Activated T-cell treated with anti-CD3 and anti-CD28 coated beads for 4 hours (primary cell): Measurements from ENCODE around the gene TMOD1.
"Not testable (repeated sequence)": the region's sequence is repeated elsewhere in the genome, so short reads cannot be mapped to it uniquely, and the experiment has no call there.

ENCODE experiments used
- DNase-seq: peaks from one replicate; pipeline ENCODE4 v3.0.0-alpha.2; 2020

TMOD1 gene

DNA sequence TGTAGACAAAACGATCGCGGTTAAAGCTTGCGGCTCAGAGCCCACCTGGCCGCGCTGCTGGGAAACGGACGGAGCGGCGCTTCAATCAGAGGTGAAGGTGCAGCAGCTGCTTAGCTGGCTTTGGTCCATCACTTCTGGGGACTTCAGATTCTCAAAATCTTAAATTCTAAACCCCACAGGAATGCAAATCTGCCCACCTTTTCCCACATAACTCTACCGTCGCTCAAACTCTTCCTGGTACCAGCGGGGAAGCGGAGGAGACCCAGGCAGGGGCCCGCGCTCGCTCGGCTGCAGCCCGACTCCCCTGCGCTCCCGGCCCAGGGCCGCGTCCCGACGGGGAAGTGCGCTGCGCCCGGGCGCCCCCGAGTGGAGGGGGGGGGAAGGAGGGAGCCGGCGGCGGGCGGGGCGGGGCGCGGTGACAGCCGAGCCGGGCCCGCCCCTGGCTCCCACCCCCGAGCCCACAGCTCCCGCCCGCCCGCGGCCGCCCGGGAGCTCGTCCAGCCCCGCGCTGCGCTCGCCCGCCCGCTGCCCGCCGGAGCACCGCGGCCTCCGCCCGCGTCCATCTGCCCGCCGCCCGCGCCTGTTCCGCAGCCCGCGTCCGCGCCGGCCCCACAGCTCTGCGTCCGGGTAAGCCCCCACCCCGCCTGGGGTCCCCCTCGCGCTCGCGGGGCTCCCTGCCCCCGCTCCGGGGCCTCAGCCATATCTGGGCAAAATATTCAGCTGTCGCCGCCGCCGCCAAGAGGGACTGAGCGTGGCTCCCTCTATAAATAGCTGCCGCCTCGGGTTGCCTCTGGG is at the start of gene TMOD1:
Gene TMOD1, plus strand, starts transcription at position 490 of the 795 bp plus-strand sequence. CDS start 22,523 bp downstream, outside the sequence.
- peak; percentile 13 for DNase-seq

DNA sequence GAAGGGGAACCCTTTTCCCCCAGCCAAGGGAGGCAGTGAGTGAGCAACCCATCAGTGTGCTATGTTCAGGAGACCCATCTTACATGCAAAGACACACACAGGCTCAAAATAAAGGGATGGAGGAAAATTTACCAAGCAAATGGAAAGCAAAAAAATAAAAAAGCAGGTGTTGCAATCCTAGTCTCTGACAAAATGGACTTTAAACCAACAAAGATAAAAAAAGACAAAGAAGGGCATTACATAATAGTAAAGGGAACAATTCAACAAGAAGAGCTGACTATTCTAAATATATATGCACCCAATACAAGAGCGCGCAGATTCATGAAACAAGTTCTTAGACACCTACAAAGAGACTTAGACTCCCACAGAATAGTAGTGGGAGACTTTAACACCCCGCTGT is 47.9 kb upstream of the TMOD1 start:
- not testable (repeated sequence) for DNase-seq

DNA sequence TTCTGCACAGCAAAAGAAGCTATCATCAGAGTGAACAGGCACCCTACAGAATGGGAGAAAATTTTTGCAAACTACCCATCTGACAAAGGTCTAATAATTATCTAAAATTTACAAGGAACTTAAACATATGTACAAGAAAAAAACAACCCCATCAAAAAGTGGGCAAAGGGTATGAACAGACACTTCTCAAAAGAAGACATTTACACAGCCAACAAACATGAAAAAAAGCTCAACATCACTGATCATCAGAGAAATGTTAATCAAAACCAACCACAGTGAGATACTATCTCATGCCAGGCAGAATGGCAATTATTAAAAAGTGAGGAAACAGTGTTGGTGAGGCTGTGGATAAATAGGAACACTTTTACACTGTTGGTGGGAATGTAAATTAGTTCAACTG is 44.6 kb upstream of the TMOD1 start:
- DNase-seq, result not testable (repeated sequence)

DNA sequence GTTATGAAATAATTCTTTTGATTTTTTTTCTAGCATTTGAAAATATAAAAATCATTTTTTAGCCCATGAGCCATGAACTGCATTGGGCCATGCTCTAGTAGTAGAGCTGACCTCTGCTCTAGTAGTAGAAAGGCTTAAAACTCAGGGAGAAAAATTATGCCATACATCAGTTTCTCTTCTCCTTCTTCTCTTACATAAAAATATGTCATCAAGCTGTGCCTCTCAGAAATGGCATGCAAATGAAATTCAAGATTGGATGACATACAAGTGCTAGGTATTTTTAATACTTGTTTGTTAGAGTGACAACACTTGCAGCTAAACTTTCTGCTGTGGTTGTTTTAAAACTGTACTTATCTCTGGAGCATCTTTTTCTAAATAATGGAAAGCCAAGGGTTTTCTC is 42.1 kb upstream of the TMOD1 start:
- DNase-seq, result no peak

DNA sequence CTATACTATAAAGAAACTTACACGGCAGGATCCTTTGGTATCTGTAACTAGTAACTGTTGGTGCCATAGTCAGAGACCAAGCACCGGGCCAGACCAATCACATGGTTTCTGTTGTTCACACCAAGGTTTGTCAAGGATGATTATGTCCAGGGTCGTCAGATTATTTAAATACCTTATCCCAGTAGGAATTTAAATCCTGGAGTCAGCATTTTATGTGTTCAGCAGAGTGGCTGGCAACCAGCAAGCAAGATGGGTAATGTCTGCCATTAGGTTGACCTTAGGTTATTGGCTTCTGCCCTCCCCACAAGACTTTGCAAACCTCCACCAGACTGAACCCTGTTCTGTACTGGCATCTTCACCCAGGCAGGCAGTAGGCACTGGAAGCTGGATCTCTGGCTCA is 39.3 kb upstream of the TMOD1 start:
- no peak for DNase-seq

DNA sequence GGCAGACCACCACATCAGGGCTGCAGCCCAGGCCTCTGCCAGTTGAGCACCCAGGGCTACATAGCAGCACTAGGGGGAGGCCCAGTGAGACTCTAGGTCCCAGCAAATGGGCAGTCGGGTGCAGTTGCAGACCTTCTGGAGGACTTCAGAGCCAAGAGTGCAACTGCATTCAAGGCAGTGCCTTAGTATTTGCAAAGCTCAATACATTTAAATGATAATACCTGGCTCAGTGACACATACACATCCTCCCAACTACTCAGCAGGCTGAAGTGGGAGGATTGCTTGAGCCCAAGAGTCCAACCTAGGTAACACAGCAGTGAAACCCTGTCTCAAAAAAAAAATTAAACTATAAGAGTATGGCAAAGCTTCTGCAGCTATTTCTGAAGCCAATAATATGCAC is 38.6 kb upstream of the TMOD1 start:
- no peak for DNase-seq

DNA sequence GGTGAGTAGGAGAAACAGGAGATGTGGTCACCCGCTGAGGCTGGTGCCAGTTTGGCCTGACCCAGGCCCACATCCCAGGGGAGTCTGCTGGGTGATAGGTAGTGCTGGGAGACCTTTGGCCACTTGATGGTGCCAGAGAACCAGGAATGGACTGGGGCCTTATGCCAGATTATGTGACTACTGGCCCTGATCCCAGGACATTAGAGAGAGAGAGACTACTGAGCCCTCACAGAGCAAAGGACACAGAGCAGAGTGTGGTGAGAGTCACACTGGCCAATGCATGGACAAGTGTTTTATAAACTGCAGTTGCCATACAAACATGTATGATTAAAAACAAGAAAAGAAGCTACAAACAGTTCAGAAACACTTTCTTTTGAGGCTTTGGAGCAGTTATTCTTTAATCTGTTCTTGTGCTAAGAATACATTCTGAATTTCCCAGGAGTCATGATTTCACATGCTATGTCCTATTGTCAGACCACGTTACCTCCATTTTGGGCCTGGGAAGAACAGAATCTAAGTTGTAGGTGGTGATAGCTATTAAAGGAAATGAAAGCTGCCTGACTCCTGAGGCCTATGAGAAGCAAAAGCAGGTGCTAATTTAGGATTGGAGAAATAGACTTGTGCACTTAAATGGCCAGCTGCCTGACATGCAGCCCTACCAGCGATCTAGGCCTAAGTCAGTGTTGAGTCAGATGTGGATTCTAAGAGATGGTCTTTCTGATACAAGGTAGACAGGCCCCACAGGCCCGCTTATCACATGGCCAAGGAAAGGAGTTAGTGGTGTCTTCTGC is 32.6 kb upstream of the TMOD1 start:
- DNase-seq, result peak; percentile 1

DNA sequence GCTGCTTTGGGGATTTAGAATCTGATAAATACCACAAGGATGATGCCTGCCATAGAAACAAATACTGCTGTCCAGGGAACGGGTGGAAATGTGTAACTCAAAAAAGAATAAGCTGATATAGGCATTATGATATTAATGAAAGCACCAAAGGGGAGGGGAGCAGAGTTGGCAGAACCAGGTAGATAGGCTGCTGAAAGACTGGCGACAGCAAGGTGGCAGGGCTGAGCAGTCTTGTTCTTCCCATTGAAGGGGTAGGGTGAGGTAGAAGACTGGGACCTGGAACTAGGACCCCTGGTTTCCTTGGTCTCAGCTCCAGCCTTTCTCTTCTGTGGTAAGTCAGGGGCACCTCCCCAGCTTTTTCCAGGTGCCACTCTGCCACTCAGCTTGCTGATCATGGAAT is 31.4 kb upstream of the TMOD1 start:
- no peak for DNase-seq

DNA sequence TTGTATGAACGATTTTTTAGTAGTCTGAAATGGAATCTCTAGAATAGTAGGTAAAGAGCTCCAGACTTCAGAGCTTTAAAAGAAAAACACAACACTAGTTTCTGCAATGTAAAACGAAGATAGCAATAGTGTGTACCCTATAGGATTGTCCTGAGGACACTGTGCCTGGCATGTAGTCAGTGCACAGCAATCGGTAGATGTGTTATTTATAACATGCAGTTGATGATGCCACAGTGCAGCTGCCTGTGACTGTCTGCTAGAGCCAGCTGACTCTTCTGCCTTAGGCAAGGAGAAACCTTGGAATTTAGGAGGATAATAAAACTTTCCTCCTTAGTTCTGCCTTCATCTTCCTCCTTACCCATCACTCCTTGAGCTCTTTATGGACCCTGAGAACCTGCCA is 27.7 kb upstream of the TMOD1 start:
- DNase-seq, result no peak

DNA sequence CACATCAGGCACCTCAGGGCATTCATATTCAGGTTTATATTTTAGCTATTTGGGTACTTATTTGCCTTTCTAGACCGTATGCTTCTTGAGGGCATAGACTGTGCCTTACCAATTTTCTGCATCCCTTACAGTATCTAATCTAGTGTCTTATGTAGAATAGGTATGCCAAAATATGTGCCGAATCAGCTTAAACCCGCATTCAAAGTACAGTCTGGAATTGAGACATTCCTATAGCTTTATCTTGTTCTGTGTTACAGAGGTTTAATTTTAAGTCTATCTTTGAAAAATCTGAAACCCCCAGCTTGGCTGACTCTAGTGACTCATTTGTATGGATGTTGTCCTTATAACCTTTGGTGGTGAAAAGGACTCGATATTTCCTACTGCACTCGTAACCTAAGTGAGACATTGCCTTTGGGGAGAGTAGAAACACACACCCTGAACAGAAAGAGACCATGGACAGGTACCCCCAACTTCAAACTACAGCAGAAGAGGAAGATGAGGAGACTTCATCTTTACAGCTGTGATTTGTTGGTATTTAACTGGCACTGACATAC is 27.0 kb upstream of the TMOD1 start:
- DNase-seq, result no peak

DNA sequence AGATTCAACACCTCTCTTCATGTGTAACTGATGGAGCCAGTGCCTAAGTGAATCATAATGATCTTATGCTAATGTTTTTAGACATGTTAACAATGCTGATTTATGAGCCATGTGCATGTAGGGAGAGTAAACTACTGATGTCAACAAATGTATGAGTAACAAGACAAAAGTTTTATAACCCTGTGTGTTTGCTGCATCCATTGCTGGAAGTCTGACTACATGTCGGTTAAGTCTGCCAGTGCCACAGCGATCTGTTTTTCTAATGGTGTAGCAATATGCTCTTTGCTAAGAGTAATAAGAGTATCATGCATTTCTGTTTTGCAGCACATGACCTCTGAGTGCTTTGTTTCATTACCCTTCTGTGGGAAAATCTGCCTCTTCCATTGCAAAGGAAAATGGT is 26.4 kb upstream of the TMOD1 start:
- no peak for DNase-seq

DNA sequence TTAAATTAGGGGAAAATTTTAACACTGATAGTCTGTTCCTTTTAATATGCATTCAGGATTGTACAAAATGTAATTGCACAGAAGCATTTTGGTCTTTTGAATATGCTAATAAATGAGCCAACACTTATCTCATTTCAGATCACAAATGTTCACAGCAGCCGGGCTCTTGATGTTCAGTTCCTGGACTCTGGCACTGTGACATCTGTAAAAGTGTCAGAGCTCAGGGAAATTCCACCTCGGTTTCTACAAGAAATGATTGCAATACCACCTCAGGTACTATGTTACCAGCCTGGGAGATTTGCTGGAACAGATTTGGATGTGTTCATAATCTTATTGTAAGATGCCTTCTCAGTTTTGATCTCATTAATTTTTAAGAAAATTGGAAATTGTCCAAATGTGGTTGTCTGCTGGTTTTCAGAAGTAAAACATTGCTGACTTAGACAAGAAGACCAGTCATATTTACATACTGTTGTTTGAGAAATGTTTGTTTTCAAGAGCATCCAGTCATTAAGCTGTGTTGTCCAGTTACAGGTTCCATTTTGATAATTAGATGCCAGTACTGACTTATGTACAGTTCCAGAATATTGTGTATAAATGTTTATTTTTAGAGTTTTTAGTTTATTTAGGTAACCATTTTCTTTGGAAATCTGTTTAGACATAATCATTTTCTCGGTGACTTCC is 23.0 kb upstream of the TMOD1 start:
- DNase-seq, result no peak

DNA sequence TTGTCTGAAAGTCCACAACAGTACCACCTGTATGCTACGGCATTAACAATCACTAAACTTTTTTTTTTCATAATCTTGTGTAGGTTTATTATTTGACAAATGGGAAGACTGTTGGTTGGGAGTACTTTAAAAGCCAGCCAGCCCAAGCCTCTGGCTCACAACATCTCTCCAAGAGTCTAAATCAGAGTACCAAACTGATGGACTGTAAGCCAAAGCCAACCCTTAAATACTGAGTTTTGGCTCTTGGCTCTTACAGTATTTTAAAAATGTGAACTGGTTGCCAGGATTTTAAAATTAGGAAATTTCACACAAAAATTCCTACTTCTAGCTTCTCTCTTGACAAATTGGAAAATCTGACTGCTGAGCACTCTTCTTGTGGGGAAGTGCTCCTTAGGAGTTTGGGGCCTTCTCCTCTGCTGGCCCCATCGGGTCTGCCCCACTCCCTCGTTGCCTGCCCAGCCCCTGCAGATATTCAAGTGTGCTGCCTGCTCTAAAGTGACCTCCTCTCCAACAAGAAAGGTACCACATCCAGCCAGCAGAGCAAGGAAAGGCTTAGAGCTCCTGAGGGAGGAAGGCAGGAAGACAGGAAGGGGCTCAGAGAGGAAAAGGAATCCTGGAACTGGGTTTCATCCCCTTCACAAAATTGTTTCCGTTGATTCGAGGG is 21.8 kb upstream of the TMOD1 start:
- DNase-seq, result no peak

DNA sequence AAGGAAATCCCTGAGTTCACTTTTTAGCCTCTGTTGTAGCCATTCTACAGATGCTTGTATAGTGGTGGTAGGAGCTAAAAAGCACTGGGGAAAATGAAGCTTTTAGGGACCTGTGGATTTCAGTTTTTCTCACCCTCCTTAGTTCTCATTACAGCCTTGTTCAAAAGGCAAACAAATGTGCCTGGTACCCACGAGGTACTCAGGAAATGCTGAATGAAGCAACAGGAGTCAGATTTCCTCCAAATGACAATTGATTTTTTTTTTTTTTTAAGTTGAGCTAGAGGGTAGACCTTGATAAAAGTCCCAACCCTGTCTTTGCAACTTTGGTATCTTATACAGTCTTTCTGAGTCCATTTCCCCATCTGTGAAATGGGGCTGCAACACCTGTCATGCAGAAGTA is 21.3 kb upstream of the TMOD1 start:
- DNase-seq, result no peak

DNA sequence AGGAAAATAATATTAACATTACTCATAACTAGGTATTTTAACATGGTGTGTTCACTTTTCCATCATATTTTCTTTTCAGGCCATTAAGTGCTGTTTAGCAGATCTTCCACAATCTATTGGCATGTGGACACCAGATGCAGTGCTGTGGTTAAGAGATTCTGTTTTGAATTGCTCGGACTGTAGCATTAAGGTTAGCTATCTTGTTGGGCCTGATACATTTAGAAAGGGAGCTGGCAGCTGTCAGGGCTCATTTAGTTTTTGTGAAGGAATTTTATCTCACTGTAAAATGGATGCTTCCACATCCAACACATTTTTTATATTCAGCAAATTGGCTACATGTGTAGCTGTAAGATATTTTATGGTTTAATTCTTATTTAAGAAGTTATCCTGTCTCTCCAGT is 20.7 kb upstream of the TMOD1 start:
- no peak for DNase-seq

DNA sequence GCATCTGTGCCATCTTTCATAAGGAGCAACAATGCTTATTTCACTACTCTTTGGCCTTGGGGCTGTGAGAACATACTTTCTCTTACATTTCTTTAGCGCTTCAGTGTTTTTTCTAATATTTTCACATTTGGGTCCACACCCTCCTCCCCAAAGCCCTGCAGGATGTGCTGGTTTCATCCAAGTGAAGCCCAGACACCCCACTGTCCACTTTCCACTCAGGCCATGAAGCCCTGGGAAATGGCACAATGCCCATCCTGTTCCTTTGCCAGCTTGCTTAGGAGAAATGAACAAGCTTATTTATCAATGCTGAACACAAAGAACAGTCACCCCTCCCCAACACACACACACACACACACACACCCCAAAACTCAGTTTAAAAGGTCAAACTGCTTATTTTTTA is 17.3 kb upstream of the TMOD1 start:
- DNase-seq, result no peak

DNA sequence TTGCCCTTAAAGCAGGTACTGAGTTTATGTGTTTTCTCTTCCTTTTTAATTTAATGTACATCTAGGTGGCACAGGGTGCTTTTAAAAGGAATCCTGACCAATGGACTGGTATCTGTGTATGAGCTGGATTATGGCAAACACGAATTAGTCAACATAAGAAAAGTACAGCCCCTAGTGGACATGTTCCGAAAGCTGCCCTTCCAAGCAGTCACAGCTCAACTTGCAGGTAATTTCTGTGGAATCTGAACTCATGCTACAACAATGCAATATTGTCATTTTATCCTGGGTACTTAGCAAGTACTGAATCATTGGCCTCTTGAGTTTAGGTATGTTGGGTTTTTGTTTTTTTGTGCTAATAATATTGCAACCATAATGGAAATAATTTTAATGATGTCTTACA is 14.4 kb upstream of the TMOD1 start:
- DNase-seq, result no peak

DNA sequence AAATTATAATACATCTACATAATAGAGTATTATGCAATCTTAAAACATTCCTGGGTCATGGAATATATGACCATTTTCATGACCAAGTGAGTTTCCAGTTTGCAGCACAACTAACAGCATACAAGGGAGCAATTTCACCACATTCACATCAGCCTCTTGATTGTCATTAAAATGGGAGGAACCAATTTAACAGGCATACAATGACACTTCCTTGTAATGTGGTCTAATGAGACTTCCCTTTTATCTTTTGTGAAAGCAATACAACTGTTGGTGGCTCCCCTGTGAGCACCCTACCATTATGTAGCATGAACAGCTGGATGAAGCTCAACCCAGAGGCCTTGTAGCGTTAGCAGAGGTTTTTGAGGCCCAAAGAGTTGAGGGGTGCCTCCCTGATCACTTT is 13.6 kb upstream of the TMOD1 start:
- DNase-seq, result no peak

DNA sequence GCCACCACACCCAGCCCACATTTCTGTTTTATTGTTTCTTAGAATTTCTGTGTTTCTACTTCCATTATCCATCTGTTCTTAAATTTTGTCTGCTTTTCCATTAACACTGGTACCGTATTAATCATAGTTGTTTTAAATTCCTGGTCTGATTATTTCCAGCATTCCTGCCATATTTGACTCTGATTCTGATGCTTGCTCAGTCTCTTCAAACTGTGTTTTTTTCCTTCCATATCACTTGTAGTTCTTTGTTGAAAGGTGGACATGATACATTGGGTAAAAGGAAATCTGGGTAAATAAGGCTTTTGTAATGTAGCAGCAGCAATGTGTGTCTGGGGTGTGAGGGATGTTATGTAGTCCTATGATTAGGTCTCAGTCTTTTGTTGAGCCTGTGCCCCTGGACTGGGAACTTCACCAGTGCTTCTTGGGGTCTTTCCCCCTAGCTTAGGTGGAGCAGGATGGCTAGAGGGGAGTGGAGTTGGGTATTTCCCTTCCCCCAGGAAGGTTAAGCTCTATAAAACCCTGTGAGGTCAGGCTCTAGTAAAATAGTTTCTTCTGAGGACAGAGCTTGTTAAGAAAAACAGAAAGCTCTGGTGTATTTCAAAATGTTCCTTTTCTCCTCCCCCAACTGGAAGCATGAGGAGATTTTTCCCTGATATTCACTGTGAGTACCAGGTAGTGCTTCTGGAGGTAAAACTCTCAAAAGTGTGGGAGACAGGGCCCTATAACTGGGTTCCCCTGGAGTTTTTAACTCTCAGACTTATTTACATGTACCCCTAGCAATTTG is 10.1 kb upstream of the TMOD1 start:
- no peak for DNase-seq

DNA sequence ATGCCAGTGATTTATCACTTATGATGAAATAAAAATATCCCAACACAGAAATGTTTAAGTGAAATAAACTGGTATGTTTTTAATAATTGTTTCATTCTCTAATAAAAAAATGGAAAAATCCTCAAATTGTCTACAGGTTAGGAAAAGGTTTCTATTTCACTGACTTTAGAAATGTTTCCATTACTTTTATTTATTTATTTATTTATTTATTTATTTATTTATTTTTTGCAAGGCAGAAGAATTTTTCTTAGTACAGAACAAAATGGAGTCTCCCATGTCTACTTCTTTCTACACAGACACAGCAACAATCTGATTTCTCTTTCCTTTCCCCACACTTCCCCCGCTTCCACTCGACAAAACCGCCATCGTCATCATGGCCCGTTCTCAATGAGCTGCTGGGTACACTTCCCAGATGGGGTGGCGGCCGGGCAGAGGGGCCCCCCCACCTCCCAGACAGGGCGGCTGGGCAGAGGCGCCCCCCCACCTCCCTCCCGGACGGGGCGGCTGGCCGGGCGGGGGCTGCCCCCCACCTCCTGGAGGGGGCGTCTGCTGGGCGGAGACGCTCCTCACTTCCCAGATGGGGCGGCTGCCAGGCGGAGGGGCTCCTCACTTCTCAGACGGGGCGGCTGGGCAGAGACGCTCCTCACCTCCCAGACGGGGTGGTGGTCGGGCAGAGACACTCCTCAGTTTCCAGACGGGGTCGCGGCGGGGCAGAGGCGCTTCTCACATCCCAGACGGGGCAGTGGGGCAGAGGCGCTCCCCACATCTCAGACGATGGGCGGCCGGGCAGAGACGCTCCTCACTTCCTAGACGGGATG is 3.7 kb upstream of the TMOD1 start:
- not testable (repeated sequence) for DNase-seq

DNA sequence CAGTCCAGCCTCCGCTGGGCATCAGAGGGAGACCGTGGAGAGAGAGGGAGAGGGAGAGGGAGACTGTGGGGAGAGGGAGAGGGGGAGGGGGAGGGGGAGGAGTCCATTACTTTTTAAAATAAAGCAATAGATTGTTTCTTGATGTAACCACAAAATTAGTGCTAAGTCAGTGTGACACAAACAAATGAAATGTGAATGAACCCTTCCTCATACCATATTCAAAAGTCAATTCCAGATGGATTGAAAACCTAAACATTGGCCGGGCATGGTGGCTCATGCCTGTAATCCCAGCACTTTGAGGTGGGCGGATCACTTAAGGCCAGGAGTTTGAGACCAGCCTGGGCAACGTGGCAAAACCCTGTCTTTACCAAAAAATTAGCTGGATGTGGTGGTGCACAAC is 2.6 kb upstream of the TMOD1 start:
- not testable (repeated sequence) for DNase-seq
